NB4 (cell line): ENCODE results near the gene CTNND2.

Source experiments
- DNase-seq: peaks from one replicate; pipeline ENCODE4 v3.0.0; 2010; ENCODE audit warnings: low read depth
- H3K4me3 ChIP-seq: one replicate; pipeline ENCODE4 v1.5.1; 2011; ENCODE audit warnings: mild to moderate bottlenecking, low read depth, low read length, moderate library complexity
- MYC ChIP-seq: IDR thresholded peaks from 2 replicates; pipeline ENCODE4 v1.6.1; 2011; ENCODE audit warnings: low read depth, low read length
- POLR2A ChIP-seq: IDR thresholded peaks from 2 replicates; pipeline ENCODE4 v1.6.1; 2011; ENCODE audit warnings: mild to moderate bottlenecking; ENCODE audit not compliant: insufficient read length; ENCODE audit errors: extremely low read depth
- TF ChIP-seq, protein P1 (sequence below): IDR thresholded peaks from 2 replicates; pipeline ENCODE4 v1.6.1; 2011; ENCODE audit warnings: low read depth, low read length
- TF ChIP-seq, protein P2 (sequence below): IDR thresholded peaks from one replicate; pipeline ENCODE4 v1.5.1; 2012; ENCODE audit warnings: low read depth, low read length

Gene CTNND2

DNA sequence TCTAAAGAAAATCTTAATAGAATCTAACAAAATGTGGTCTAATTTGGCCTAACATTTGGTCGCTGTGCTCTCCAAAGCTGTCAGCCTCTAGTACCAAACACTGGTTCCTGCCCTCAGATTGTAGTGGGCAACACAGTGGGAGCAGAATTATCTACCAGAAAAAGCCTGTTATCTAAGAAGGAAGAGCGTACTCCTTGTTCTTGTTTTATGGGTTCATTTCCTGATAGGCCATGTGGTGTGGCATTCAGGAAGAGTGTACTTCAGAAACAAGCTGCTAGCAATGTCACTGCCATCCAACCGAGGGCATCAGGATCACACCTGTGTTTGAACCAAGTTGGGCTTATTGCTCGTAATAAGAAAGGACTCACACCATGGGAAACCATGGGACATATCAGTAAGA lies 655.3 kb downstream of the CTNND2 start:
- TF ChIP-seq MYC (no peak), POLR2A (no peak)
- TF ChIP-seq, protein P1, sequence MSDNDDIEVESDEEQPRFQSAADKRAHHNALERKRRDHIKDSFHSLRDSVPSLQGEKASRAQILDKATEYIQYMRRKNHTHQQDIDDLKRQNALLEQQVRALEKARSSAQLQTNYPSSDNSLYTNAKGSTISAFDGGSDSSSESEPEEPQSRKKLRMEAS = no peak
- TF ChIP-seq, protein P2, sequence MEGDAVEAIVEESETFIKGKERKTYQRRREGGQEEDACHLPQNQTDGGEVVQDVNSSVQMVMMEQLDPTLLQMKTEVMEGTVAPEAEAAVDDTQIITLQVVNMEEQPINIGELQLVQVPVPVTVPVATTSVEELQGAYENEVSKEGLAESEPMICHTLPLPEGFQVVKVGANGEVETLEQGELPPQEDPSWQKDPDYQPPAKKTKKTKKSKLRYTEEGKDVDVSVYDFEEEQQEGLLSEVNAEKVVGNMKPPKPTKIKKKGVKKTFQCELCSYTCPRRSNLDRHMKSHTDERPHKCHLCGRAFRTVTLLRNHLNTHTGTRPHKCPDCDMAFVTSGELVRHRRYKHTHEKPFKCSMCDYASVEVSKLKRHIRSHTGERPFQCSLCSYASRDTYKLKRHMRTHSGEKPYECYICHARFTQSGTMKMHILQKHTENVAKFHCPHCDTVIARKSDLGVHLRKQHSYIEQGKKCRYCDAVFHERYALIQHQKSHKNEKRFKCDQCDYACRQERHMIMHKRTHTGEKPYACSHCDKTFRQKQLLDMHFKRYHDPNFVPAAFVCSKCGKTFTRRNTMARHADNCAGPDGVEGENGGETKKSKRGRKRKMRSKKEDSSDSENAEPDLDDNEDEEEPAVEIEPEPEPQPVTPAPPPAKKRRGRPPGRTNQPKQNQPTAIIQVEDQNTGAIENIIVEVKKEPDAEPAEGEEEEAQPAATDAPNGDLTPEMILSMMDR = no peak
- DNase-seq = no peak
- H3K4me3 ChIP-seq = no peak overlapping the region

DNA sequence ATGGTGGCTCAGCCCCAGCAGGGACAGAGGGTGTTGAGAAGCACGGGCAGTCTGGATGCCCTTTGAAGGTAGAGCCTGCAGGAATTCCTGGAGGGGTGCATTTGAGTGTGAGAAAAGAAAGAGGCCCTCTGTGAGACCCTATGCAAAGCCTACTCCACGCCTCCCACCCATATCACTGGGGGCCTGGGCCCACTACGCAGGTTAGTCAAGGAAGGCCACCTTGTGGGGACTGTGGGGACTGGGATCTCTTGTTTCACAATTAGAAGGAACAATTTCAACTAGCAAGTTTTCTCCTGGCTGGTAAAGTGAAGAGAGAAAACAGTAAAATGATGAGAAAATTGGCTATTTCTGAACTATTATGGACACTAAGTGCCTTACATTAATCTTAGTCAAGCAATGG lies 657.0 kb downstream of the CTNND2 start:
- no peak for DNase-seq
- no peak for TF ChIP-seq POLR2A
- TF ChIP-seq, protein P2 = no peak
- TF ChIP-seq, protein P1 = no peak
- TF ChIP-seq MYC = no peak
- no peak overlapping the region for H3K4me3 ChIP-seq

DNA sequence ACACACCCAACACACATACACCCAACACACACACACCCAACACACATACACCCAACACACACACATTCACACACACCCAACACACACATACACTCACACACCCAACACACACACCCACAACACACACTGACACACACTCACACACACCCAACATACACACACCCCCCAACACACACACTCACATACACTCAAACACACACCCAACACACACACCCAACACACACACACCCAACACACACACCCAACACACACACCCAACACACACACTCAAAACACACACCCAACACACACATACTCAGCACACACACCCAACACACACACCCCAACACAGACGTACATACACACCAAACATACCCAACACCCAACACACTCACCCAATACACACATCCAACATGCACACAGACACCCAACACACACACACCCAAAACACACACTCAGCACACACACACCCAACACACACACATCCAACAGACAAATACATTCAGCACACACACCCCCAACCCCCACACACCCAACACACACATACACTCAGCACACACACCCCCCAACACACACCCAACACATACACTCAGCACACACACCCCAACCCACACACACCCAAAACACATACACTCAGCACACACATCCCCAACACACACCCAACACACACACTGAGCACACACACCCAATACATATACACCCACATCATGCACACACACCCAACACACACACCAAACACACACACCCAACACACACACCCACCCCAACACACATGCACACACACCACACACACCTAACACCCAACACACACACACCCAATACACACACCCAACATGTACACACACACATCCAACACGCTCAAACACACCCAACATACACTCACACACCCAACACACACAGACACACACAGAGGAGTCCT lies 663.7 kb downstream of the CTNND2 start:
- no peak overlapping the region for H3K4me3 ChIP-seq
- no peak for TF ChIP-seq POLR2A
- TF ChIP-seq, protein P2 = no peak
- DNase-seq = no peak

DNA sequence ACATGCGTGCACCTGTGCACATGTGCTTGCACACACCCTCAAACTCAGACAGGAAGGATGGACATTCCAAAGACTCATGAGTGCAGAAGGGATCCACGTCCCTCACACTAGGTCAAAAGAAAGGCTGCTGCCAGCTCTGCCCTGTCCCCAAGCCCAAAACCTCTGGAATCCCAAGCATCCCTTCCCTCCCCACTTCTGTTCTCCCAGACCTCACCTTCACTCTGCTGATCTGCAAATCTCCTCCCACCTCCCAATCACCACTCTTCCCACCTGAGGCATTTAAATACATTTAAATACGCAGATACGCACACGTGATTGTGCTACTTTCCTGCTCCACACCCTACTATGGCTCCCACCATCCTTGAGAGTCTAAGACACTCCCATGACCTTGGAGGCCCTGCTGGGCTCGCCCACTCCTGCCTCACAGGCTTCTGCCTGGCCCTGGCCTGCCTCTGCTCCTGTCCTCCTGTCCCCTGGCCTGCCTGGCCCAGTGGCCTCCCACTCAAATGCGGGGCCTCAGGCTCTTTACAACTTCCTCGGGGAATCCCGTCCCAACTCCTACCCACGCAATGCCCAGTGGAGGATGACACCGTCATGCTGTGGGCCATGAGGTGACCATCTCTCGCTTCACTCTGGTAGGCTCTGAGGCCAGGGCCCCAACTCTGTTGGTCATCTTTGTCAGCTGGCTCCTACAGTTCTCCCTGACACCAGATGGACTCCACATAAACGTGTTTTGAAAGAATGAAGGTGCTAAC lies 664.8 kb downstream of the CTNND2 start:
- H3K4me3 ChIP-seq = no peak overlapping the region
- DNase-seq = no peak
- TF ChIP-seq POLR2A = no peak
- TF ChIP-seq, protein P1 = no peak
- no peak for TF ChIP-seq MYC
- TF ChIP-seq, protein P2 = no peak

DNA sequence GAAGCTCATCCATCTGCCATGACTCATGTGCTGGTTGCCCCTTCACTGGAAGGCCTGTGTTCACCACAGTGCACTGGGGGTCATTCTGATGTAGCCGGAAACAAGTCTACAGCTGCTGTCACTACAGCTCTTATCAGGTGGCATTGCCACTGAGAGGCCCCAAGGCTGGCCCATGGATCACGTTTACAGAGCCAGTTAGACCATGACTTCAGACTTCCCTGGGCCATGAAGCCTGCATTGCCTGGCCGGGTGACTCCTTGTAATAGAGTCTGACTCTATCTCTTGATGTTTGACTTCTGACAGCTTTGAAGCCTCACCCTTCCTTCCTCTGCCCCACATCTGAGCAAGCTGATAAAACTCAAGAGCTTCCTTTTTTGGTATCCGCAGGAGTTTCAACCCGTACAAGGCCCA lies 669.7 kb downstream of the CTNND2 start:
- TF ChIP-seq, protein P2 = no peak
- no peak overlapping the region for H3K4me3 ChIP-seq
- DNase-seq = peak; percentile 12
